ENCODE results near the gene PTPN22.

PTPN22 gene

DNA sequence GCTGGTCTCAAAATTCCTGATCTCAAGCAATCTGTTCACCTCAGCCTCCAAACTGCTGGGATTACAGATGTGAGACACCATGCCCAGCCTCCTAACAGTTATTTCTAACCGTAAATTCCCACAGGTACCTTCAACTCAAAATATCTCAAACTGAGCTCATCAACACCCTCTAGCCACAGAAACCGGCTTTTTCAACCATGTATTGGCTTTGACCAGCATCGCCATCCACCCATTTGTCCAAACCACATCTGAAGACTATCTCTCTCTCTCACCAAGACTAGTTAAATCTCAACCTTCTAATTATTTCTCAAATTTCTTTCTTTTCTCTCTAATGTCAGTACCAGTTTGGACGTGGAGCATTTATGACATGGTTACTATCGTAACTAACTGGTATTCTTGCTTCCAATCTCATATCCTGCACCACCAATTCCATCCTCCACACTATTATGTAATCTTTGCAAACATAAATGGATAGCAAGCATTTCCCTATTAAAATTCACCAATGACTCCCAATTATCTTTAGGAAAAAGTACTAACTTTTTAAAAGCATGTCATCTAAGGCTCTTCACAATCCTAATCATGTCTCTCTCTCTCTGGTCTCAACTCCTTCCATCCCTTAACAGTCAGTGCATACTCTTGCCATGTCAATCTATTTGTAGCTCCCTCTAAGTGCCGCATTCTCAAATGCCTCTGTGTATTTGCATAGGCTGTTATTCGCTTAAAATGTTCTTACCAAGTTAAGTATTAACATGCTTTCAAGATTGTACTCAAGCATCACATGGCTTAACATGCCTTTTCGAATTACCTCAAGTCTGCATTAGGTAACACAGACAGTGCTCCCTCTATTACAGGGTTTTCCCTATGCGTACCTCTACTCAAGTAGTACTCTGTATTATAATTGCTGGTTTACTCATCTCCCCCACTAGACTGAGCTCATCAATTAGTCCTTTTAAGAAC, 77.4 kb downstream of the PTPN22 start:
- DNase-seq: no peak

DNA sequence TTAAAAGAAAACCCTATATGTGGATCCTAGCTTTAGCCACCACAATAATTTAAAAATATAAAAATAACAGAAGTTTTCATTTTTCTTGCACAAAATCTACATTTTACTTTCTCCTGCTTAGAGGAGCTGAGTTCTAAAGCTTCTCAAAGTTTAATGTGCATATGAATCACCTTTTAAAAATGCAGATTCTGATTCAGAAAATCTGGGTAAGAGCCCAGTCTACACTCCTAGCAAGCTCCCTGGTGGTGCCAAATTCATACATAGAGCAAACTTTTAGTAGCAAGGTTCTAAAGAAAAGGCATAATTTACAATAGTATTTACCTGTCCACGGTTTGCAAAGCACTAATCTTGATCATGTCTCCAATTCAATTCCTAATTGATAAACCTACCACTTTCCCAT, 78.5 kb downstream of the PTPN22 start:
- DNase-seq: no peak

DNA sequence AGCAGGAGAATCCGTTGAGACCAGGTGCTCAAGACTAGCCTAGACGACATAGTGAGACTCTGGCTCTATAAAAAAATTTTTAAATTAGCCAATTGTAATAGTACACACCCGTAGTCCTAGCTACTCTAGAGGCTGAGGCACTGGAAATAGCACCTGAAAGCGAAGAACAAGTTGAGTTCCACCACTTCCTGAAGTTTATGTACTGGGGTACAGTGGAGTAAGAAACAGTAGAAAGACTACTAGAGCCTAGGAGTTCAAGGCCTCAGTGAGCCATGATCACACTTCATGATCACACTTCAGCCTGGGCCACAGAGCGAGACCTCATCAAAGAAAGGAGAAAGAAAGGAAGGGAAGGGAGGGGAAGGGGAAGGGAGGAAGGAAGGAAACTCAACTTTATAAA, 79.0 kb downstream of the PTPN22 start:
- DNase-seq: no peak

DNA sequence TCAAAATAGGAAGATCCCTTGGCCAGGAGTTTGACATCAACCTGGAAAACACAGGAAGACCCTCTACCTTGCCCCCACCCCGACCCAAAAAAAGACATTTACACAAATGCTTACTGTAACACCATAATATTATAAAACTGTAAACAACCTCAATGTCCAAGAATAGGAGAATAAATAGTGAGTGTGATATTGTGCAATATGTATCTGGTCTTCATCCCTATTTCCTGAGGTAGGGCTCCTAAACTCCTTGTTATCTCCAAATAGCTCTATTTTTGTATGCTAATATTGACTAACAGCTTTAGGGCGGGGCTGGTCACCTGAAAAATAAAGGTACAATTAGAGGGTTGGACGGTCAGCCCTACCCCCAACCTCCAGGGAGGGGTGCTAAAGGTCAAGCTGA, 82.7 kb downstream of the PTPN22 start:
- DNase-seq: no peak

DNA sequence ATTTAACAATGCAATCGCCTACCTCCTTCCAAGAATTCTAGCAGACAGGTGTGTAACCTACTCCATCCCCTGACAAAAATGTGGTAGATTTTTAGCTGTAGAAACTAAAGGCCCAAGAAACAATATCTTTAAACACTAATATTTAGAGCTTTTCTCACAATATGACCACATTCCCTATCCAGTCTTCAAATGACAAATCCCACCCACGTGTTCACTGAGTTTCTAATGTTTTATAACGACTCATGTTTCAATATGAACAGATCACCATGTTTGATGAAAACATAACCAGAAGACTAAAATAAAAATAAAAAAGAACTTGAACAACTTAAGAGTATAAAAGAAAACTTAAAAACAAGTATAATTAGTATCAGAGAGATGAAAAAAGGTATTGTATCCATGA, 83.8 kb downstream of the PTPN22 start:
- DNase-seq: no peak

DNA sequence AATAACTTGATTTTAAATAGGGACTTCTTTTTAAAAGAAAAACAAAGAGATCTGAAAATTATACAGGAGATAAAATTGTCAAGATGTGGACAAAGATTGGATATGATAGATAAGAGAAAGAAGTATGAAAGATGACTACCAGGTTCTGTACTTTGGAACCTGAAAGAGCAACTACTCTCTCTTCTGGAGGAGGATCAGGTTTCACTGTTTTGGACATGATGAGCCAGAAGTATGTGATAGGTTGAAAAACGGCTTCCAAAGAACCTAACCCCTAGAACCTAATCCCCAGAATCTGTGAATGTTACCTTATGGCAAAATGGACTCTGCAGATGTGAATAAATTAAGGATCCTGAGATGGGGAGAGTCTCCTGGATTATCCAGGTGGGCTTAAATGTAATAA, 85.4 kb downstream of the PTPN22 start:
- DNase-seq: no peak

DNA sequence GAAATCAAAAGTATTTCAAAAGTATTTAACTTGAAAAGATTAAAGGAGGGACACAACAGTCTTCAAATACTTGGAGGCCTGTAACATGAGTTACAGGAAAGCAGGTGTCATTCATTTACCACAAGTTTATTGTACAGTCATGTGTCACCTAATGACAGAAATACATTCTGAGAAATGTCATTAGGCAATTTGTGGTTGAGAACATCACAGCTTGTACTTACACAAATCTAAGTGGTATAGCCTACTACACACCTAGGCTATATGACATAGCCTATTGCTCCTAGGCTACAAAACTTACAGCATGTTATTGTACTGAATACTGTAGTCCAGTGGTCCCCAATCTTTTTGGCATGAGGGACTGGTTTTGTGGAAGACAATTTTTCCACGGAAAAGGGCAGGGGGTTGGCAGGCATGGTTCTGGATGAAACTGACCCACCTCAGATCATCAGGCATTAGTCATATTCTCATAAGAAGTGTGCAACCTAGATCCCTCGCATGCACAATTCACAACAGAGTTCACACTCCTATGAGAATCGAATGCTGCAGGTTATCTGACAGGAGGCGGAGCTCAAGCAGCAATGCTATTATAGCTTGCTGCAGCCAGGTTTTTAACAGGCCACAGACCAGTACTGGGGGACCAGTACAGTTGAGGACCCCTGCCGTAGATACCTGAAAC, 87.3 kb downstream of the PTPN22 start:
- DNase-seq: no peak

DNA sequence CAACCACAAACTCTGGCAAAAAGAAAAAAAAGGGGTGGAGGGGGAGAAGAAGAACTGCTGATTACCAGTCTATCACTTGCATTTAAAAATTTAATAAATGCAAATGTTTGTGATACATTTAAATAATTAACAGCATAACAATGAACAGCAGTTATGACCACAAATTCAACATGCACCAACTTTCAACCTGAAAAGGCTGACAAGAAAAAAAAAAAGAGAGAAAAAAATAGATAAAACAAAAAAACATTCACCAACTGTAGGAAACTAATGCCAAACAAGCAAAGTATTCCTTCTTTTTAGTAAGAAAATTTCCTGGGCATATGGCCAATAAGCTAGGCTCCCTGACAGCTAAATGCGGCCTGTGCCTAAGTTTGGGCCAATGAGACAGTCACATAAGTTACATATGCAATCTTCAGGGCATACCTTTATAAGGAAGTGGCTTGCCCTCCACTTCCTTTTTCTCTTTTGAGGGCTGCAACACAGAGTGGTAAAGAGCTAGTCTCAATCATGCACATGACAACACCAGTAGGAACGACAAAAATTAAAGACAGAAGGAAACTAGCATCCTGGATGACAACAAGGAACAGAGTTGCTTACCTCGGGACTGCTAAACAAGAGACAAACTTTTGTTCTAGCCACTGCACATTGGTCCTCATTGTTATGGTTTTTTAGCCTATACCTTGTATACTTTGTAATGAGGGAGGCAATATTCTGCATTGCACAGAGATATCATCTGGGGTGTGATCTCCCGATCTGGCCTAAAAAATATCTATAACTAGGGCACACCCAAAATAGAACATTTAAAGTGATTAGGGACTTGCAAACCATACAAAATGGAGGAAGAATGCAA, 88.0 kb downstream of the PTPN22 start:
- DNase-seq: peak; percentile 21

DNA sequence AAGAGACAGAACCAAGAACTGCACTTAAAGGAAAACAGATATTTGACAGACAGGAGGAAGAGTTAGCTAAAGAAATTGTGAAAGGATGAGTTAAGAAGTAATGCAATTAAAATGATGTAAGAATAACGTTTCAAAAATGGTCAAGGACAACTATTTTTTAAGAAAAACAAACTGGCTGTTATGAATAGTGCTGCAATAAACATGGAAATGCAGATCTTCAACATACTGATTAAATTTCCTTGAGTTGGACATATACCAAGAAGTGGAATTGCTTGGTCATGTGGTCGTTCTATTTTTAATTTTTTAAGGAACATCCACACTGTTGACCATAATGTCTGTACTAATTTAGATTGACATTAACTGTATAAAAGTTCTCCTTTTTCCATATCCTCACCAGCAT, 89.1 kb downstream of the PTPN22 start:
- DNase-seq: no peak

DNA sequence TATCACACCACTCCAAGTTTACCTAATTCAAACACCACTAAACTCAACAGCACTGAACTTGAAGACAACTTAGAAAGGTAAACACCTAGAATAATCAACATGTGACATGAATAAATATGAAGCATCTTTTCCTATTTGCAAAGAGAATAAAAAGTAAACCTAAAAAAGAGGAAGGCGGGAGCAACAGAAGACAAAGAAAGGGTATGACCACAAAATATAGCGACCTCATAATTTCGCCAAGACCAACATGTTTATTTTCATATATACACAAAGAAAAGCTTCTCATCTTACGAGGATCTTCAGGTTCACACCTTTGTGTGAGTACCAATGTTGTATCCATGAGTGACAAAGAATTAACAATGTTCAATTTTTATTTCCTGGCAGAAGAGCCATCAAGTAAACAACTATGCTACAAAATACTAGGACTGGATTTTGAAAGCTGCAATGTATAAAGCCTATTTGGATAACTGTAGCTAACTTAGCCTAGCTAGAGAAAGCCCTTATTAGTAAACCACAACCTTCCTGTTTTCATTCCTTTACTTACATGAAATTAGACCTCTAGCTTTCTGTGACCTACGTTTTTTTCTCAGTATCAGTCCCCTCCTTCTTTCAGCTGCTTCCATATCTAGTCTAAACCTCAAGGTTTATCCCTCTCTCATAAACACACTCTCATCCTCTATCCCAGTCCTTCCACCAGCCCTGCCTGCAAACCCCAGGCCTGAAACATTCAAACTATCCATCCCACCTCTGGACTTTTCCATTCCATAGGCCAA, 91.0 kb downstream of the PTPN22 start:
- no peak for DNase-seq

DNA sequence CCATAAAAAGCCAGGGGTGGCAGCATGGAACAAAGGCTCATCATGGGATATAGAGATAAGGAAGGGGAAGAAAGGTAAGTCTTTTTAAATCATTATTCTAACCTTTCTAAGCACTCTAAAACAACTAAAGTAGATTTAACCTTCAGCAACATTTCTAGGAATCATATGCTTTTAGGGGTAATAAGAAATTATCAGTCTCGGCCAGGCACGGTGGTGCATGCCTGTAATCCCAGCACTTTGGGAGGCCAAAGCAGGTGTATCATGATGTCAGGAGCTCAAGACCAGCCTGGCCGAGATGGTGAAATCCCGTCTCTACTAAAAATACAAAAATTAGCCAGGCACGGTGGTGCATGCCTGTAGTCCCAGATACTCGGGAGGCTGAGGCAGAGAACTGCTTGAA, 92.0 kb downstream of the PTPN22 start:
- no peak for DNase-seq

DNA sequence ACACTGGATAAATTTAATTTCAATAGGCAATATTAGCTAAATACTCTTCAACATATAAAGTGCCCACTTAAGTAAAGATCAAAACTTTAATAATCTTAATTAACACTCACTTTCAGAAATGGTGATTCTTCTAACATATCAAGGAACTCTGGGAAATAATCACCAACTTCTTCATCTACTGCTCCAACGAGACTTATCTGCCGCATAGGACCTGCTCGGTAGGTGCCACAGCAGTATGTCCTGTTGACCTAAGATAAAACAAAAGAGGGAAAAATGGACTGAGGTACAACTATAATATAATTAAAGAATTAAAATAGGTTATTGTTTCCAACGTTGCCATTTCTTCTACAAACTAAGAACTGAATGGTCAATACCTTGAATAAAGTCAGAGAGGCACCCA, 94.0 kb downstream of the PTPN22 start:
- no peak for DNase-seq

DNA sequence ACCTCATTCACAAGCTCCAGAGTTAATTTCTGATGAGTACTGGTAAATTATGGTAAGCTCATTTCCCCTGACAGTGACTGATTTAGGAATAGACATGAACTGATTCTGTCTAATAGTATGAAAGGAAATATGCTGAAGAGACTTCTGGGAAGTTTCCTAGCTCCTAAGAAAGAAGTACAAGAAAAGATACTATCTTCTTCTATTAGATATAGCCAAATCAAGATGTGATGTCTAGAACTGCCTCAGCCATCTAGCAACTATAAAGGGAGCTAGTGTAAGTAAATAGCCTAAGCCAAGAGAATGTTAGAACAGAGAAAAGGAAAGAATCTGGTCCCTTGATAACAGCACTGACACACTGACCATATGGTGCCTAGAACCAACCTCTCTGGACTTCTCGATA, 101.5 kb downstream of the PTPN22 start:
- no peak for DNase-seq

DNA sequence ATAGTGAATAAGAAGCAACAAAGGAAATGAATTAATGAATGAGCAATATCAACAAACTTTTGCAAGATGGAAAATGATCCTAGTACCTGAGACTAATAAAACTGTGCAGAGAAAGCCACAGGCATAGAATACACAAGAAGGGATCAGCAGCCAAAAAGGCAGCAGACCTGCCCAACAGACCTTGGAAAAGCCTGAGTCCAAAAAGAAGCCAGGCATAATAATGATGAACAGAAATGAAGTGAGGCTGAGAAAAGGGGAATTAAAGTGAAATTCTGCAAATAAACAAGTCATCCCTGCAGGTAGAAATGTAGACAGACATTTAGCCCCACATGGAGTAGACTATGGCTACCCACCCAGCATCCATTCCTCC, 101.9 kb downstream of the PTPN22 start:
- no peak for DNase-seq

DNA sequence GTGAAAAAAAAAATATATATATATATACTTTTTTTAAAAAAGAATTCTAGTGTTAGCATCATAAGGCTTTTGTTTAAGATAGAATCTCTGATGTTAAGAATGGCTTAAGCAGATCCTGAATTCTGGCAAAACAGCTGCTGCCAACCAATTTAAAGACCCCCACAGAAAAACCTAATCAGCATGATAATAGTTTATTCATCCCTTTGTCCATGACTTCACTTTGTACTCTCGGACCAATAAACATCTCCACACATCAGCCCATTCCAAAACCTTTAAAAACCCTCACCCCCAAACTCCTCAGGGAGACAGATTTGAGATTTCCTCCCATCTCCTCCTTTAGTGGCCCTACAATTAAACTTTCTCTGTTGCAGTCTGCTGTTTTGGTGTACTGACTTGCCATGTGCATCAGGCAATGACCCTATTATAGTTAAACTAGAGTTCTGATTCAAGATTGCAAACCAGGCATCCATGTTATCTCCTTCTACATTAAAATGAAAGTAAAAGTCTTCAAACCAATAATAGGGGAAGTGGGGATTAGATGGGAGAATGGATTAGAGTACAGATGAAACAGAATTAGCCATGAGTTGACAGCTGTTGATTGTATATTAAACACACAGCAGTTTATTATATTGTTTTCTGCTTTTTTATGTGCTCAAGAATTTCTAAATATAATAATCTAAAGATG, 102.5 kb downstream of the PTPN22 start:
- DNase-seq: no peak

DNA sequence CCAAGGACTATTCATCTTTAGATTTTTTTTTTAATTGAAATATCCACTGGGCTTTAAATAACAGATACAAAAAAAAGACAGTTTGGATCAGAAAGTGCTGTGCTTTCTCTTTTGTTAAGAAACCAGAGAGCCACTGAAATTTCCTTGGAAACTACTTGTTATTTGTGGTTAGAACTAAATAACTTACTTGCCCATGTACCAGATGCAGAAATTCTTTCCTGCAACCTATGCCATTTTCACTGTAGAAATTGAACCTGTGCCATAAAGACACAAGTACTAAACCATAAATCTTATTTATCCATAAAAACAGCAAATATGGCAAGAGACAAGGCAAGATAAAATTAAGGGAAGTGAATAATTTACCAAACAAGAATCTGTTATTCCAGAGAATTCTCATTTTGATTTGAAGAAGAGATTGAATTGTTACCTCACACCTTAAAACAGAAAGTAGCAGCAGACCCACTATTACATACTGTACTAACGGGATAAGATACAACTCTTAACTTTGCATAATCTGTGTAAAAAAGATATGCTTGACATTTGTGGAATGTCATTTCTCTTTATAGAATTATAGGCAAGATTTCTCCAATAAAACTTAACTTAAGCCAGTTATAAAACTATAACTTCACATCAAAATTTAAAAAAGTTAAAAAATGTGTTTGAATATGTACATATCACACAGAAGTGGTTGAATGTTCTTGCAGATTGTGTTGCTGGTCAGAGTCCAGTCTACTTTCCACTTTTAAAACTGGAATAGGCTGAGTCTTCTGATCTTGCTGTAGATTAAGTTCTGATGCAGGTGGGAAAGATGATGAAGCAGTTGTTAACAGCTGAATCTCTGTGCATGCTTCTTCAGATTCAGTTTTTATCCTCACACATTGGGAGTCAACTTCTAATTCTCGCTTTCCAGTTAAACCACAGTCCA, 105.9 kb downstream of the PTPN22 start:
- no peak for DNase-seq

All from activated CD4-positive, alpha-beta T cell treated with anti-CD3 and anti-CD28 coated beads, Interleukin-2, amount 50 U/mL, for 1 hour (primary cell).